ENCODE measurements around the gene DMTF1.
"Not testable (repeated sequence)": the region's sequence is repeated elsewhere in the genome, so short reads cannot be mapped to it uniquely, and the experiment has no call there.

DMTF1 gene

DNA sequence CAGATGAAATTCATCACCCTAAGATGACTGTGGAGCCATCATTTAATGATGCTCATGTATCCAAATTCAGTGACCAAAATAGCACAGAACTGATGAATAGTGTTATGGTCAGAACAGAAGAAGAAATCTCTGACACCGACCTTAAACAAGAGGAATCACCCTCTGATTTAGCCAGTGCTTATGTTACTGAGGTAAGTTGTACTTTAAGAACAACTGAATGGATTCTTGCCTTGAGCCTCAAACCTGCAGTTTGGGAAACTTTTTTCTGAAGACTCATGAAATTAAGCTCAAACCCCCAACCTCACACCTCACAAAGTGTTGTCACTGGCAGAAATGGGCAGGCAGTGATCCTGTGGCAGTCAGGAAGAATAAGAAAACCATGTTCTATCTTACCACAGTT is 41.7 kb downstream of the DMTF1 start:
- no peak overlapping the region for H3K4me3 ChIP-seq (ENCODE audit: low read depth, low read length)
- H3K36me3 ChIP-seq (ENCODE audit: control insufficient read depth, insufficient read depth, low read length), result peaks cover 100% of the 10 kb centered on the region
- H3K9me3 ChIP-seq (ENCODE audit: control insufficient read depth, insufficient read depth, low read length), result no peaks in the 10 kb centered on the region
- no peaks in the 10 kb centered on the region for H3K27me3 ChIP-seq (ENCODE audit: control insufficient read depth, insufficient read depth, low read length)
- no peaks in the 10 kb centered on the region for H3K4me1 ChIP-seq (ENCODE audit: control insufficient read depth, insufficient read depth, low read length)
- no peak overlapping the region for H3K9ac ChIP-seq (ENCODE audit: low read depth, low read length)
- no peak overlapping the region for H3K27ac ChIP-seq (ENCODE audit: low read depth, low read length)

DNA sequence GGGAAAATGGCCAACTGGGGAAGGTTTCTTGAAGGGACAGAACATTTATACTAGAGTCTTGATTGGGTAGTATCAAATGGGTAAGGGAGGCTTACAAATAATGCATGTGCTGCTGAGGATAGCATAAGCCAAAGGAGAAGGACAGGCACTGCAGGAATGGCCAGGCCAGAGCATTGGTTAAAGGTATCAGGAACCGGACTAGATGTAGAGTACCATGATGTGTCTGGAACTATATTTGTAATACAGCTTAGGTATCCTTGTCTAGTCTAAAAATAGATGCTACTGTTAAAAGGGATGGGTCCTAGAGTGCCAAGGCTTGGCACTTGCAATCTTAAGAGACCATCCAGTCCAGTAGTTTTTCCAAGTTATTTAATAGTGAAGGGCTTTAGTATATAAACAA is 47.0 kb downstream of the DMTF1 start:
- no peaks in the 10 kb centered on the region; the same call in none of the 2 replicates for H3K4me1 ChIP-seq (ENCODE audit: control insufficient read depth, insufficient read depth, low read length)
- no peak overlapping the region for H3K9ac ChIP-seq (ENCODE audit: low read depth, low read length)
- H3K4me3 ChIP-seq (ENCODE audit: low read depth, low read length), result no peak overlapping the region
- peaks cover 14% of the 10 kb centered on the region; the same call in 1 of the 2 replicates for H3K9me3 ChIP-seq (ENCODE audit: control insufficient read depth, insufficient read depth, low read length)
- H3K27me3 ChIP-seq (ENCODE audit: control insufficient read depth, insufficient read depth, low read length), result no peaks in the 10 kb centered on the region
- H3K27ac ChIP-seq (ENCODE audit: low read depth, low read length), result no peak overlapping the region
- H3K36me3 ChIP-seq (ENCODE audit: control insufficient read depth, insufficient read depth, low read length), result peaks cover 68% of the 10 kb centered on the region

DNA sequence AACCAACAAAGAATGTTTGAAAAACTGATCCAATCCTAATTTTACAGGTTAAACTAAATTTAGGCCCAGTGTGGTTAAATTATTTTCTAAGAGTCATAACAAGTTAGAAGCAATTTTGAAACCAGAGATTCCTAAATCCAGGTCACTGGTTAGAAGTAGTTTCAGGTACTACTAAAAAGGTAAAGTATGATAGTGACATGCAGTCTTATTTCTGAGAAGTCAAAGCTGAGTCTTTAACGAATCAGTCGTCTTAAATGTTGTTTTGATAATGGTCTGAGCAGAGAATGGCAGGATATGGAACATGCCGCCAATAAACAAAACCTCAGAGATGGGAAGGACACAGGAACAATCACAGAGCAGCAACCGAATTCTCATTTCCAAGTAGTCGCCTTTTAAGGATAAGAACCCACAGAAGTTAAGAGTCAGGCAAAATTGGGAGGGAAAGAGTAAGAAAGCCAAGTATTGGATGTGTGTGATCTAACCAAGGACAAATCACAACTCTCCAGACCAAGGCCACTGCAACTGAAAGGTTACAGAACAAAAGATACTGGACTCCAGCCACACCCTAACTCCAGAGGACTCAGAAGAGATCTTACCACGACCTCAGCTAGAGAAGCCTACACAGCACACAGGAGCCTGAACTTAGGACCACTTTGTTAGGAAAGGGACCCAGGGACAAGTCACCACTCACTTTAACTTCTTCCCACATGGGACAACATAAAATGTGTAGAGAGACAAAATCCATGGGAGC is 47.6 kb downstream of the DMTF1 start:
- no peaks in the 10 kb centered on the region; the same call in none of the 2 replicates for H3K4me1 ChIP-seq (ENCODE audit: control insufficient read depth, insufficient read depth, low read length)
- no peak overlapping the region for H3K9ac ChIP-seq (ENCODE audit: low read depth, low read length)
- H3K27me3 ChIP-seq (ENCODE audit: control insufficient read depth, insufficient read depth, low read length), result no peaks in the 10 kb centered on the region
- H3K9me3 ChIP-seq (ENCODE audit: control insufficient read depth, insufficient read depth, low read length), result peaks cover 19% of the 10 kb centered on the region
- peaks cover 62% of the 10 kb centered on the region for H3K36me3 ChIP-seq (ENCODE audit: control insufficient read depth, insufficient read depth, low read length)
- H3K27ac ChIP-seq (ENCODE audit: low read depth, low read length), result no peak overlapping the region
- H3K4me3 ChIP-seq (ENCODE audit: low read depth, low read length), result no peak overlapping the region

DNA sequence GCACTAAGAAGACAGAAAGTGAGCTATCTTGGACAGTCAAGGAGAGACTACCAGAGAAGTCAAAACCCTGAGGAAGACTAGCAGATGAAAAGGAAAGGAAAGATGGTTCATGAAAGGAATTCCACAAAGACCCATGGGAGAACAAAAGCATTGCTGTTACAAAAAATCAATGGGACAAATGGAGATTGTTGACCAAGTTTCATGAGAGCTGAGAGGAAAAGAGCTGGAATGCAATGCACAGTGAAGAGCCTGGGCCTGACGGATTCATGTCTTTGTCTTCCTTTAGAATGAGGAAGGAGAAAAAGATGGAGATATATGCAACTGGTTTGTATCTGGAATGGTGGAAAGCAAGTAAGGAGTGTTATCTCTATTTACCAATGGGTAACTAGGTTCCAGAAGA is 50.0 kb downstream of the DMTF1 start:
- Histone ChIP-seq H3K4me3 (ENCODE audit: low read depth, low read length) (no peak overlapping the region), H3K27me3 (ENCODE audit: control insufficient read depth, insufficient read depth, low read length) (no peaks in the 10 kb centered on the region), H3K4me1 (ENCODE audit: control insufficient read depth, insufficient read depth, low read length) (no peaks in the 10 kb centered on the region; the same call in none of the 2 replicates), H3K27ac (ENCODE audit: low read depth, low read length) (no peak overlapping the region), H3K9me3 (ENCODE audit: control insufficient read depth, insufficient read depth, low read length) (peaks cover 37% of the 10 kb centered on the region), H3K9ac (ENCODE audit: low read depth, low read length) (no peak overlapping the region), H3K36me3 (ENCODE audit: control insufficient read depth, insufficient read depth, low read length) (peaks cover 38% of the 10 kb centered on the region)

DNA sequence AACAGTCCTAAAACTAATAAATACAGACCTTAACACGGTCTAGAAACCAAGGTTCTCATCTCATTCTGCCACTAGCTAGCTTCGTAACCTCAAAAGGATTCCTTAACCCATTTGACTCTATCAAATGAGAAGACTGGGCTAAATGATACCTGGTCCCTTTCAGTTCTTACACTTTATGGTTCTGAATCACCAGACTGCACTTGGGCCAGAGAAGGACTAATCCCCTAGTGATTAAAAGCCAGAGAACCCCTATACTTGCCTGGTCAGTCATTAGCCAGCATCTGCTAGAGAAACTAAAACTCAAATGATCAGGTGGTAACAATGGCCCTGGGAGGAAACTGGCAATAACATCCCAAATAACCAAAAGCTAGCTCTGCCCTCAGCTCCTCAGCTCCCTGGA is 50.5 kb downstream of the DMTF1 start:
- H3K36me3 ChIP-seq (ENCODE audit: control insufficient read depth, insufficient read depth, low read length), result peaks cover 33% of the 10 kb centered on the region
- no peak overlapping the region for H3K9ac ChIP-seq (ENCODE audit: low read depth, low read length)
- H3K27me3 ChIP-seq (ENCODE audit: control insufficient read depth, insufficient read depth, low read length), result no peaks in the 10 kb centered on the region
- no peak overlapping the region for H3K27ac ChIP-seq (ENCODE audit: low read depth, low read length)
- H3K4me3 ChIP-seq (ENCODE audit: low read depth, low read length), result no peak overlapping the region
- no peaks in the 10 kb centered on the region; the same call in none of the 2 replicates for H3K4me1 ChIP-seq (ENCODE audit: control insufficient read depth, insufficient read depth, low read length)
- H3K9me3 ChIP-seq (ENCODE audit: control insufficient read depth, insufficient read depth, low read length), result peaks cover 39% of the 10 kb centered on the region

DNA sequence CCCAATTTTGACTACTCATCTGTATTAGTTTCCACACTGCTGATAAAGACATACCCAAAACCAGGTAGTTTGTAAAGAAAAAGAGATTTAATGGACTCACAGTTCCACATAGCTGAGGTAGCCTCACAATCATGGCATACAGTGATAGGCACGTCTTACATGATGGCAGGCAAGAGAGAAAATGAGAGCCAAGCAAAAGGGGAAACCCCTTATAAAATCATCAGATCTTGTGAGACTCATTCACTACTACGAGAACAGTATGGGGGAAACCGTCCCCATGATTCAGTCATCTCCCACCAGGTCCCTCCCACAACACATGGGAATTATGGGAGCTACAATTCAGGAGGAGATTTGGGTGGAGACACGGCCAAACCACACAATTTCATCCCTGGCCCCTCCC is 51.7 kb downstream of the DMTF1 start:
- not testable (repeated sequence) for H3K9ac ChIP-seq (ENCODE audit: low read depth, low read length)
- Histone ChIP-seq H3K9me3 (ENCODE audit: control insufficient read depth, insufficient read depth, low read length) (peaks cover 43% of the 10 kb centered on the region), H3K36me3 (ENCODE audit: control insufficient read depth, insufficient read depth, low read length) (peaks cover 21% of the 10 kb centered on the region; the same call in 1 of the 2 replicates)

DNA sequence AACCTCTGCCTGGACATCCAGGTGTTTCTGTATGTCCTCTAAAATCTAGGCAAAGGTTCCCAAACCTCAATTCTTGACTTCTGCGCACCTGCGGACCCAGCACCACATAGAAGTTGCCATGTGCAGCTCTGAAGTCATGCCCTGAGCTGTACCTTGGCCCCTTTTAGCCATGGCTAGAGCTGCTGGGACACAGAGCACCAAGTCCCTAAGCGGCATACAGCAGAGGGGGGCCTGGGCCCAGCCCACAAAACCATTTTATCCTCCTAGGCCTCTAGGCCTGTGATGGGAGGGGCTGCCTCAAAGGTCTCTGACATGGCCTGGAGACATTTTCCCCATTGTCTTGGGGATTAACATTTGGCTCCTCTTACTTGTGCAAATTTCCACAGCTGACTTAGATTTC is 52.7 kb downstream of the DMTF1 start:
- Histone ChIP-seq H3K27ac (ENCODE audit: low read depth, low read length) (no peak overlapping the region), H3K36me3 (ENCODE audit: control insufficient read depth, insufficient read depth, low read length) (peaks cover 12% of the 10 kb centered on the region; the same call in 1 of the 2 replicates), H3K4me3 (ENCODE audit: low read depth, low read length) (no peak overlapping the region), H3K27me3 (ENCODE audit: control insufficient read depth, insufficient read depth, low read length) (no peaks in the 10 kb centered on the region), H3K4me1 (ENCODE audit: control insufficient read depth, insufficient read depth, low read length) (no peaks in the 10 kb centered on the region; the same call in none of the 2 replicates), H3K9me3 (ENCODE audit: control insufficient read depth, insufficient read depth, low read length) (peaks cover 43% of the 10 kb centered on the region), H3K9ac (ENCODE audit: low read depth, low read length) (no peak overlapping the region)

More for the DNA sequence above, 51.7 kb downstream of the DMTF1 start:
- H3K27ac ChIP-seq (ENCODE audit: low read depth, low read length); H3K4me1 ChIP-seq (ENCODE audit: control insufficient read depth, insufficient read depth, low read length); H3K4me3 ChIP-seq (ENCODE audit: low read depth, low read length); H3K27me3 ChIP-seq (ENCODE audit: control insufficient read depth, insufficient read depth, low read length): not testable (repeated sequence)

DNA sequence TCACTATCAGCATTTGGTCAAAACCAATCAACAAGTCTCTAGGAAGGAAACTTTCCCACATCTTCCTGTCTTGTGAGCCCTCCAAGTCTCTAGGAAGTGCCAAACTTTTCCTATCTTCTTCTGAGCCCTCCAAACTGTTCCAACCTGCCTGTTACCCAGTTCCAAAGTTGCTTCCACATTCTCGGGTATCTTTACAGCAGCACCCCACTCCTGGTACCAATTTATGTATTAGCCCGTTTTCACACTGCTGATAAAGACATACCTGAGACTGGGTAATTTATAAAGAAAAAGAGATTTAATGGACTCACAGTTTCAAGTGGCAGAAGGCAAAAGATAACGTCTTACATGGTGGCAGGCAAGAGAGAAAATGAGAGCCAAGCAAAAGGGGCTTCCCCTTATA is 53.4 kb downstream of the DMTF1 start:
- peaks cover 43% of the 10 kb centered on the region for H3K9me3 ChIP-seq (ENCODE audit: control insufficient read depth, insufficient read depth, low read length)
- not testable (repeated sequence) for H3K36me3 ChIP-seq (ENCODE audit: control insufficient read depth, insufficient read depth, low read length); H3K27me3 ChIP-seq (ENCODE audit: control insufficient read depth, insufficient read depth, low read length); H3K4me1 ChIP-seq (ENCODE audit: control insufficient read depth, insufficient read depth, low read length); H3K27ac ChIP-seq (ENCODE audit: low read depth, low read length); H3K4me3 ChIP-seq (ENCODE audit: low read depth, low read length); H3K9ac ChIP-seq (ENCODE audit: low read depth, low read length)

DNA sequence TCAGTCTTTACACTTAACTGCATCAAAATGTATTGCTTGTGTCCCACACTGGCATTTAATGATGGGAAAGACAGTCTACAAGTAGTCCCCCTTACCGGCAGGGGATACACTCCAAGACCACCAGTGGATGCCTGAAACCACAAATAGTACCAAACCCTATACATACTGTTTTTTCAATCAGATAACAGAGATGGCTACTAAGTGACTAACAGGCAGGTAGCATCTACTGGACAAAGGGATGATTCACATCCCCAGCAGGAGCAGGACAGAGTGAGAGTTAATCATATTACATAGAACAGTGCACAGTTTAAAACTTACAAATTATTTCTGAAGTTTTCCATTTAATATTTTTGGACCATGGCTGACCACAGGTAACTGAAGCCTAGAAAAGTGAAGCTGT is 54.1 kb downstream of the DMTF1 start:
- peaks cover 43% of the 10 kb centered on the region for H3K9me3 ChIP-seq (ENCODE audit: control insufficient read depth, insufficient read depth, low read length)
- no peaks in the 10 kb centered on the region for H3K27me3 ChIP-seq (ENCODE audit: control insufficient read depth, insufficient read depth, low read length)
- peaks cover 14% of the 10 kb centered on the region for H3K36me3 ChIP-seq (ENCODE audit: control insufficient read depth, insufficient read depth, low read length)
- H3K9ac ChIP-seq (ENCODE audit: low read depth, low read length), result no peak overlapping the region
- no peaks in the 10 kb centered on the region; the same call in 1 of the 2 replicates for H3K4me1 ChIP-seq (ENCODE audit: control insufficient read depth, insufficient read depth, low read length)
- no peak overlapping the region for H3K4me3 ChIP-seq (ENCODE audit: low read depth, low read length)
- no peak overlapping the region for H3K27ac ChIP-seq (ENCODE audit: low read depth, low read length)

DNA sequence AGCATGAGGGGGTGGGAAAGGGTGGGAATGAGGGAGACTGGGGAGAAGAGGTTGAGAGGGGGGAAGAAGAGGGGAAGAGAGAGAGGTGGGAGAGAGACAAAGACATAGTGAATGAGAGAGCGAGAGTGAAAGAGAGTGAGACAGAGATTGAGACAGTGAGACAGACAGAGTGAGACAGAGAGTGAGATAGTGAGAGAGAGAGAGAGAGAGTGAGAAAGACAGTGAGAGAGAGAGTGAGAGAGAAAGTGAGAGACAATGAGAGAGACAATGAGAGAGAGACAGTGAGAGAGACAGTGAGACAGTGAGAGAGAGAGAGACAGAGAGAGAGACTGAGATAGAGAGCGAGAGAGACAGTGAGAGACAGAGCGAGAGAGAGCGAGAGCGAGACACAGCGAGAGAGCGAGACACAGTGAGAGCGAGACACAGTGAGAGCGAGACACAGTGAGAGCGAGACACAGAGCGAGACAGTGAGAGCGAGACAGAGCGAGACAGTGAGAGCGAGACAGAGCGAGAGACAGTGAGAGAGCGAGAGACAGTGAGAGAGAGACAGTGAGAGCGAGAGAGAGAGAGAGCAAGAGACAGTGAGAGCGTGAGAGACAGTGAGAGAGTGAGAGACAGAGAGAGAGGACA is 57.2 kb downstream of the DMTF1 start:
- H3K36me3 ChIP-seq (ENCODE audit: control insufficient read depth, insufficient read depth, low read length), result peaks cover 15% of the 10 kb centered on the region
- no peaks in the 10 kb centered on the region for H3K27me3 ChIP-seq (ENCODE audit: control insufficient read depth, insufficient read depth, low read length)
- H3K4me1 ChIP-seq (ENCODE audit: control insufficient read depth, insufficient read depth, low read length), result peaks cover 7% of the 10 kb centered on the region; the same call in 1 of the 2 replicates
- H3K27ac ChIP-seq (ENCODE audit: low read depth, low read length), result no peak overlapping the region
- H3K9ac ChIP-seq (ENCODE audit: low read depth, low read length), result no peak overlapping the region
- no peak overlapping the region for H3K4me3 ChIP-seq (ENCODE audit: low read depth, low read length)
- peaks cover 29% of the 10 kb centered on the region for H3K9me3 ChIP-seq (ENCODE audit: control insufficient read depth, insufficient read depth, low read length)

DNA sequence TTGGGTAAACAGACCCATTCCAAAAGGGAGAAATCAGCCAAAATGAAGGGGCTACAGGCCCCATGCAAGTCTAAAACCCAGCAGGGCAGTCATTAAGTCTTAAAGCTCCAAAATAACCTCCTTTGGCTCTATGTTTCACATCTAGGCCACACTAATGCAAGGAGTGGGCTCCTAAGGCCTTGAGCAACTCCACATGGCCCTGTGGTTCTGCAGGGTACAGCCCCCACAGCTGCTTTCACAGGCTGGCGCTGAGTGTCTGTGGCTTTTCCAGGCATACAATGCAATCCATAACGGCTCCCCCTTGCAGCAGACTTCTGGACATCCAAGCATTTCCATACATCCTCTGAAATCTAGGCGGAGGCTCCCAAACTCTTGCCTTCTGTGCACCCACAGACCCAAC is 58.3 kb downstream of the DMTF1 start:
- Histone ChIP-seq H3K27me3 (ENCODE audit: control insufficient read depth, insufficient read depth, low read length) (no peaks in the 10 kb centered on the region), H3K4me3 (ENCODE audit: low read depth, low read length) (no peak overlapping the region), H3K9me3 (ENCODE audit: control insufficient read depth, insufficient read depth, low read length) (peaks cover 18% of the 10 kb centered on the region), H3K9ac (ENCODE audit: low read depth, low read length) (no peak overlapping the region), H3K36me3 (ENCODE audit: control insufficient read depth, insufficient read depth, low read length) (peaks cover 15% of the 10 kb centered on the region), H3K4me1 (ENCODE audit: control insufficient read depth, insufficient read depth, low read length) (peaks cover 7% of the 10 kb centered on the region; the same call in 1 of the 2 replicates), H3K27ac (ENCODE audit: low read depth, low read length) (no peak overlapping the region)

All from HUES48 (cell line).